Stimulated activated CD4-positive, alpha-beta T cell treated with anti-CD3 and anti-CD28 coated beads, Interleukin-15, amount 100 ng/mL, for 48 hours (primary cell): ENCODE data around the gene BPIFB4.

Source experiments
- DNase-seq, 2 donors: peaks; one replicate each; pipeline ENCODE4 v3.0.0-alpha.2; 2020; ENCODE audit warnings: low read depth in 2 of 2

BPIFB4 gene

GRCh38 chr20:33062105-33062824, 17.2 kb upstream of the BPIFB4 start:
- DNase-seq = no peak

DNA sequence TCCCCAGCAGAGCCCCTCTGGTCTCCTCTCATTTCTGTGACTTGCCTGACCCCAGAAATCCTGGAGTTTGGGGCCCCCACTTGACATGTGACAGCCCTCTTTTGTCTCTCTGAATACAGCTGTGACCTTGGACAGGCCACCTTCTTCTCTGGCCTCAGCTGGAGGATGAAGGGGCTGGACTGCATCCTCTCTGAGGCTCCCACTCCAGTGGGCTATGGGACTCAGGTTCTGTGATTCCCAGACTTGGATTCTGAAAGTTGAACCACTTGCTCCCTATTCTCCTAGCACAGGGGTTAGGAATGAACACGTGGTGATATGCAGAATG, 16.7 kb upstream of the BPIFB4 start:
- no peak for DNase-seq

- no peak for DNase-seq
These were observed 16.2 kb upstream of the BPIFB4 start for GRCh38 chr20:33063271-33063670.

DNA sequence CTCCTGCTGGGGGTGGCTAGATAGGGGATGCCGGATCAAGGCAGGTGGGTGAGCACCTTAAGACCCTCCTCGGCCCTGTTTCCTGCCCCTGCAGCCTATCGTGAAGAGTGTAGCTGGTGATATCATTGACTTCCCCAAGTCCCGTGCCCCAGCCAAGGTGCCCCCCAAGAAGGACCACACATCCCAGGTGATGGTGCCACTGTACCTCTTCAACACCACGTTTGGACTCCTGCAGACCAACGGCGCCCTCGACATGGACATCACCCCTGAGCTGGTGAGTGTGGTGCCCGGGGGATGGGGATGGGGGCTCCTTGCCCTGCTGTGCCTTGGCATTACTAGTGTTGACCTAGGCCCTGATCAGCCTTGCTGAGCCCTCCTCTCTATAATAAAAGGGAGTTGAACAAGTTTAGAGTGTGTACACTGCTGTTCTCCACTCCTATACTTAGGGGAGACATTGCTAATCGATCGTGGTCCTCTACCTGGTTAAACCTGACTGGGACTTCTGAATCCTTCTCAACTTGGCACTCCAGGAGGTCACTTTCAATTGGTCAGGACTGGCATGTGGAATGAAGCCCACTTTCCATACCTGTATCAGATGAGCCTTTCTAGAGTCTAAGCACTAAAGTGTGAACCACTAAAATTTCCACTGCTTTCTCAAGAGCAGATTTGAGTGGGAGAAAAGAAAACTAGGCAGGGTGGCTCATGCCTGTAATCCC, 14.7 kb upstream of the BPIFB4 start:
- DNase-seq = no peak

- no peak for DNase-seq
These were observed 13.7 kb upstream of the BPIFB4 start for GRCh38 chr20:33065785-33066184.

GRCh38 chr20:33067806-33068205, 11.6 kb upstream of the BPIFB4 start:
- DNase-seq = no peak

DNA sequence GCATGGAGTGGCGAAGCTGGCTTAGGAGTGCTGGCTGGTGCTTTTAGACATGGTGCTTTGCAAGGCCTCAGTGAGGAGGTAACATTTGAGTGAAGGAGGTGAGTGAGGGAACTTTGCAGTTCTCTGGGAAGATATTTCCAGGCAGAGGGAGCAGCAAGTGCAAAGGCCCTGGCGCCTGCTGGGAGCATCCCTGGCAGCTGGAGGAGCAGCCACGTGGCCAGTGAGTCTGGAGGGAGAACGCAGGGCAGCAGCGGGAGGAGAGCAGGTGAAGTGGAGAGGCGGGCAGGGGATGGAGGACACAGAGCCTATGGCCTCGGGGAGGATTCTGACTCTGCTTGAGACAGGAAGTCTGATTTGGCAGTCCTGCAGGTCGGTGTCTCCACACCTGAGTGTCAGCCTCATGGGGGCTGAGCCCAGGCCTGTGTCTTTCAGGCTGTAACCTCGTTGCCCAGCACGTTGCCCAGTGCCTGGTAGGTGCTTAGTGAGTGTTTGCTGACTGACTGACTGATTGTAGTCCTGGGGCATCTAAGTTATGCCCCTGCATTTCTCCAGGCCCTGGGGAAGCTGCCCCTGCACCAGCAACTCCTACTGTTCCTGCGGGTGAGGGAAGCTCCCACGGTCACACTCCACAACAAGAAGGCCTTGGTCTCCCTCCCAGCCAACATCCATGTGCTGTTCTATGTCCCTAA, 11.0 kb upstream of the BPIFB4 start:
- DNase-seq = no peak

GRCh38 chr20:33069673-33070072, 9.8 kb upstream of the BPIFB4 start:
- no peak for DNase-seq

DNA sequence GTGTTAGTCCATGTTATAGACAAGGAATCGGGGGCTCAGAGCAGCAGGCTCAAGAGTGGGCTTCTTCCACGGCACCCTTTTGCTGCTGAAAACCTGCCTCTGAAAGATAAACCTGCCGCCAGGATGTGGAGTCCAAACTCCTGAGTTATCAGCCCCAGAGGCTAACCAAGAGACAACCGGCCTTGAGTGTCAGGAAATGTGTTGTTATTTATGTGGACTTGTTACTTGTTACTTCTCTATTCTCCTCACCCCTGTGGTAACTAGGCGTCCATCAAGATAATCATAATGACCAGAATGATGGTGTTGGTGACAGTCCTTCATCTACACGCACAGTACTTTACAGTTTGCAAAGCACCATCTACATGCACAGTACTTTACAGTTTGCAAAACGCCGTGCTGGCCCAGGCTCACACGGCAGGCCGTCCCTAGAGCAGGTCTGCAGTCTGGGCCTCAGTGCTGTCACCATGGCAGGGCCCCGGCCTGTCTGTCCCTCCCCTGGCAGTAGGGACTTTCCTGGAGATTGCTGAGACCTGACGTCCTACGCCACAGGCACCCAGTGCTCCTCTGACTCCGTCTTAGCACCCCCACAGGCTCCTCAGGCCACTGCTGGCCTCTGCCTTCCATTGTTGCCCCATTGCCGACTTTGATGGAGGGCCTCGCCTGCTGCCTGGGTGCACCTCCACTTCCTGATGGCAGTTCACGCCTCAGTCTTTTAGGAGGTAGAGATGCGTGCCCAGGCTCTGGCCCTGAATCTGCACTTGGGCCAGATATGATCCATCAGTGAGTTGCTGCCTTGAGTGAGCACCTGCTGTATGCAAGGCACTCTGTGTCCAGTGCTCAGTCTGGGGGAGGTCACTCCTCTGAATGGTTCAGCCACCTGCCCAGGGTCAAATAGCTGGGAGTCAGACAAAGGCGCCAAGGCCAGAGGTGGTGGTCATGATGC, 9.1 kb upstream of the BPIFB4 start:
- DNase-seq = no peak

GRCh38 chr20:33071198-33071597, 8.2 kb upstream of the BPIFB4 start:
- DNase-seq = no peak

DNA sequence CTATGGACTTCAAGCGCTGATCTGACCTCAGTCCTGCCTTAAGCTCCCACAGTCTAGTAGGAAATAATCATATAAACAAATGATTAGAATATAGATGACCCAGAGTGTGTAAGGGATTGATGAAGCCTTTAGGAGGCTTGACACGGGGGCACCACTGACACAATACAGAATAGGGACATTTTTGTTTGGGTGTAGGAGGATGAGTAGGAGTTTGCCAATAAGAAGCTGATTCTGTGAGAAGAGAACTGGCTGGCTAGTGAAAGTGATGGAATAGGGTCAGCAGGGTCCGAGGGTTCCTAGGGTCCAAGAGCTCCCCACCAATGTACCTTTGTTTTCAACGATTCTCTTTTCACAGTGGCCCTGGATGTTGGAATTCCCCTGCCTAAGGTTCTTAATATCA, 7.1 kb upstream of the BPIFB4 start:
- DNase-seq = no peak

GRCh38 chr20:33072813-33073212, 6.6 kb upstream of the BPIFB4 start:
- no peak for DNase-seq

DNA sequence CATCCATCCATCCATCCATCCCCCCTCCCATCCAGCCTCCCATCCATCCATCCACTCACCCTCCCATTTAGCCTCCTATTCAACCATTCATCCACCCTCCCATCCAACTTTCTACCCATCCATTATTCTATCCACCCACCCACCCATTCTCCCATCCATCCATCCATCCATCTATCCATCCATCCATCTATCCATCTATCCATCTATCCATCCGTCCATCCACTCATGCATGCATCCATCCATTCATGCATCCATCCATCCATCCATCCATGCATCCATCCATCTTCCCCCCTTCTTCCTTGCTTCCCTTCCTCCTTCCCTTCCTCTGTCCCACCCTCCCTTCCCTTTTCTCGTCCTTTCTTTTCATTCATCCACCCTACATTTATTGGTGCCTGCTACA, 4.8 kb upstream of the BPIFB4 start:
- no peak for DNase-seq

GRCh38 chr20:33075281-33075680, 4.2 kb upstream of the BPIFB4 start:
- DNase-seq = no peak

DNA sequence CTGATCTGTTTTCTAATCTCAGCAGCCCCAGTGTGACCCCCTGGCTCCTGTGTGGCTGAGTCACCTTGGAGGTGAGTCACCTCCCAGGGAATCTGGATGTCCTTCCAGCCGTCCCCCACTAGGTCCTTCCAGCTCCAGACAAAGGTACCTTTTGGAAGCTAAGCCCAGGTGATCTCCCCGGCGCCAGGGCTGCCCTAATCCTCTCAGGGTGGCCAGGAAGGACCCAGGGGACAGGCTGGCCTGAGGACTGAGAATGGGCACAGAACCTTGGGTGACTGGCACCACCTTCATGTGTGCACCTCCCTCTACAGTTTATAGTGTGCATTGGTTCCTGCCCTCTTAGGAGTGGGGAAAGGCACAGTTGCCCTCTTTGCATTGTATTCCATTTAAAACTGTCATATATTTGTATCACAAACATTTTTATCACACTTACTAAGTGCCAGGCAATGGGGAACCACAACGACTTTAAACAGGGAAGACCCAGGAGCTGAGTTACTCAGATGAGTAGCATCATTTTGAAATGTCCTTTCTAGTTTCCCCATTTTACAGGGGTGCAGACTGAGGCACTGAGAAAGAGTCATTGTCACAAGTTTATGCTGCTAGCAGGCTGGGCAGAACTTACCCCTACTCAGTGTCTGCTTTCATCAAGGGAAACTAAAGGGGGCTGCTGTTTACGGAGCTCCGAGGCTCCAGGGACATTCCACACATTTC, 2.6 kb upstream of the BPIFB4 start:
- no peak for DNase-seq

DNA sequence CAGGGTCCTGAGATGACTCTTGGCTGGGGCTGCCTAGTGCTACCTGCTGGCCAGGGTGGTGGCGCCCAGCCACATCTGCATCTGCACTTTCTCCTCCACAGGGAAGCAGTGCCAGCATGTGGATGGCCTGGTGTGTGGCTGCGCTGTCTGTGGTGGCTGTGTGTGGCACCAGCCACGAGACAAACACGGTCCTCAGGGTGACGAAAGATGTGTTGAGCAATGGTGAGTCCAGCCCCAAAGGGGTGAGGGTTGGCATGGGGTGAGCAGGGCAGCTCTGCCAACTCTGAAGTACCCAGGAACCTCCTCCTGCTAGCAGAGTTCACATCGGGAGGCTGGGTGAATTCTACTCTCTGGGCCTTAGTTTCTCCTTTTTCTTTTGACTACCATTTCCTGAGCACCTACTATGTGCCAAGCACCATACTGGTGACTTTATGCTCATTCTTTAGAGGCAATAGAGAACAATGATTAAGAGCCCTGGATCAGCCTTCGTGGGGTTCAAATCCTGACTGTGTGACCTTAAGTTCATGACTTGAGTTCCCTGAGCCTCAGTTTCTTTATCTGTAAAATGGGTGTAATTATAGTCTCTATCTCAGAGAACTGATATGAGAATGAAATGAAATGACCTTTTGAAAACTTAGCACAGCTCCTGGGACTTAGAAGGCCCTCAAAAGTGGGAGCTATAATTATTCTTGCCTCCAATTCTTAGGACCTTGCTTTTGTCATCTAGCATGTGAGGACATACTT, 2.1 kb downstream of the BPIFB4 start:
- DNase-seq = no peak

DNA sequence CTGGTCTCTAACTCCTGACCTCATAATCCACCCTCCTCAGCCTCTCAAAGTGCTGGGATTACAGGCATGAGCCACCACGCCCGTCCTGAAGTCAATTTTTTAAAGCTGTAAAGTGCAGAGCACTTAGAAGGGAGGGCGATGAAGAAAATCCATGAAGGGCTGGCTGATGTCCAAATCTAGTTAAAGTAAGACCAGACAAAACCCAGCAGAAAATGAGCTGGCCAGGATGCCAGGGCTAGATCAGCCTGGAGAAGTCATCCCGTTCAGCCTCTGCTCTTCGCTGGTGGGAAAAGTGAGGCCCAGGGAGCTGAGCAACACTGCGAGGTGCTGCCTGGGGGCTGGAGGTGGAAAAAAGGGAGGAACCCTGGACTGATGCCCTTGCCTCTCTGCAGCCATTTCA, 3.1 kb downstream of the BPIFB4 start:
- no peak for DNase-seq

DNA sequence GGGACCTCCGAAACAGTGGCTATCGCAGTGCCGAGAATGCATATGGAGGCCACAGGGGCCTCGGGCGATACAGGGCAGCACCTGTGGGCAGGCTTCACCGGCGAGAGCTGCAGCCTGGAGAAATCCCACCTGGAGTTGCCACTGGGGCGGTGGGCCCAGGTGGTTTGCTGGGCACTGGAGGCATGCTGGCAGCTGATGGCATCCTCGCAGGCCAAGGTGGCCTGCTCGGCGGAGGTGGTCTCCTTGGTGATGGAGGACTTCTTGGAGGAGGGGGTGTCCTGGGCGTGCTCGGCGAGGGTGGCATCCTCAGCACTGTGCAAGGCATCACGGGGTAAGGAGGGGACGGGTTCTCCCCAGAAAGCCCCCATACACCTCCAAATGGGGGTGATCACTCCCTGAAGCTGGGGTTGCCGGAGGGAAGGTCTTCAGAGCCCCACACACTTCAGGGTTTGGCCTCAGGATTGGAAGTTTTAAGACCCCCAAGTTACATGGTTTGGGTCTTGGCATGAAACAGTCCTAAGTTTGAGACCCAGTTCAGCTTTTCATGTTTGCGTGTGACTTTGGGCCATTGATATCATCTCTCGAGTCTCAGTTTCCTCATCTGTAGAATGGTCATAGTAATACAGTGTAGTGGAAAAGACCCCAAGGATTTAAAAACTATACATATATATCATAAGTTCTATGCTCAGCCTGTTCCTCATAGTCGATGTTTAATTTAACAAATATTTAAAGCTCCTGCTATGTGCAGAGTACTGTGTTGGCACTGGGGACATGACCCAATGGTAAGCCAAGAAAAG, 4.3 kb downstream of the BPIFB4 start:
- DNase-seq = no peak

GRCh38 chr20:33084722-33085121, 5.3 kb downstream of the BPIFB4 start:
- DNase-seq = no peak
